Myocyte (in vitro differentiated cells): ENCODE data around the gene TMEM203. TPM values are rescaled to one million over a fixed set of nuclear protein-coding genes. Genes with fewer than 3 reads are reported as not detected.

Source experiments
- DNase-seq: peaks from one replicate; pipeline ENCODE4 v3.0.0-alpha.2; 2012; ENCODE audit warnings: low read depth
- total RNA-seq: library from RNA; depleted of rRNA; stranded (reverse); fragments of >200 nt; gene quantifications from 2 replicates; pipeline ENCODE4 v1.2.3, GENCODE V29; 2014

The TMEM203 gene
- total RNA-seq, 1 donor from 2014 or later, result 48.4 TPM

DNA sequence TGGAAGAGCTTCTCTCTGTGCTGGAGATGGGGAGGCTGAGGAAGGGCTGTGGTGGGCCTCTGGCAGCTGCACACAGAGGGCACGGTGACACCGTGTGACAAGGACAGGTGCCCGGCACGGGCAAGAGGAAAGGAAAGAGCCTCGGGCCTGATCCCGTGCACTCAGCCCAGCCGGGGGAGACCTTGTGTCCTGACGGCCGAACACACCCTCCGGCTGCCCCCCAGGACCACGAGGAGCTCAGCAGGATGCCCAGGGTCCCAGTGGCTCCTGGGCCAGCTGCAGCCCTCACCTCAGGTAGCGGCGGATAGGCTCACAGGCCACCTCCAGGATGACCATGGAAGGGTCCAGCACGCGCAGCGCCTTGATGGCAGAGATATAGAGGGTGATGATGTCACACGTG lies 22.6 kb downstream of the TMEM203 start:
- DNase-seq, result no peak

DNA sequence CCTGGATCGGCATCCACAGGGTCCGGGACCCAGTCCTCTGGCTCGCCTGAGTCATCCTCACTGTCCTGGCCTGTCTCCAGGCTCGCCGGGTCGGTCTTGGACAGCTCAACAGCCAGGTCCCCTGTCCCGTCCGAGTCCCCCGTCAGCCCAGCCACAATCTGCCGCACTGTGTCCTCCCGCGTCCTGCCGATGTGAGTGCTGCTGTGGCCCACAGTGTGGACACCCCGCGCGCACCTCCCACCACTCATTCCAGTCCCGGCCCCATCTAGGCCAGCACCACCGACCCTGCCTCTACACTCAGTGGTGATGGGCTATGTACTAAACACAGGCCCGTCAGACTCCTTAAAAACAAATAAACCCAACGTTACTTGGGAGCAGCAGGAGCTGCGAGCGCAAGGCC lies 23.8 kb downstream of the TMEM203 start:
- DNase-seq, result no peak

DNA sequence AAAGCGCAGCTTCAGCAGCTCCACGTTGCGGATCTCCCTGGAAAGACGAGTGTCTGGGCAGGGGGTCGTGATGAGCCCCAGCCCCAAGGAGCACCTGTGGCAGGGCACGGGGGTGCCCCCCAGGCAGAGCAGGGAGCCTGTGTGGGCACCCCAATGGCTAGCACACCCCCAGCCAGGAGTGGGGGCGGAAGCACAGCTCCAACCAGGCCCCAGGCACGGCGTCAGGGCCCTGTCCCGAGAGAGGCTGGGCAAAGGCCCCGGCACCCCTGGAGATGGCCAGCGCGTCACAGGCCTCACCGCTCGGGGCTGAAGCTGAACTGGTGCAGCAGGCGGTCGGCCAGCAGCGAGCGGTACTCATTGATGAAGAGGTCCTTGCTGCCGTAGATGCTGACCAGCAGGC lies 25.0 kb downstream of the TMEM203 start:
- DNase-seq, result no peak

GRCh38 chr9:137179761-137180160 lies 25.7 kb downstream of the TMEM203 start:
- no peak for DNase-seq

- no peak for DNase-seq
Measured at GRCh38 chr9:137178939-137179630, 26.4 kb downstream of the TMEM203 start.

GRCh38 chr9:137178201-137178938 lies 27.1 kb downstream of the TMEM203 start:
- DNase-seq, result no peak

DNA sequence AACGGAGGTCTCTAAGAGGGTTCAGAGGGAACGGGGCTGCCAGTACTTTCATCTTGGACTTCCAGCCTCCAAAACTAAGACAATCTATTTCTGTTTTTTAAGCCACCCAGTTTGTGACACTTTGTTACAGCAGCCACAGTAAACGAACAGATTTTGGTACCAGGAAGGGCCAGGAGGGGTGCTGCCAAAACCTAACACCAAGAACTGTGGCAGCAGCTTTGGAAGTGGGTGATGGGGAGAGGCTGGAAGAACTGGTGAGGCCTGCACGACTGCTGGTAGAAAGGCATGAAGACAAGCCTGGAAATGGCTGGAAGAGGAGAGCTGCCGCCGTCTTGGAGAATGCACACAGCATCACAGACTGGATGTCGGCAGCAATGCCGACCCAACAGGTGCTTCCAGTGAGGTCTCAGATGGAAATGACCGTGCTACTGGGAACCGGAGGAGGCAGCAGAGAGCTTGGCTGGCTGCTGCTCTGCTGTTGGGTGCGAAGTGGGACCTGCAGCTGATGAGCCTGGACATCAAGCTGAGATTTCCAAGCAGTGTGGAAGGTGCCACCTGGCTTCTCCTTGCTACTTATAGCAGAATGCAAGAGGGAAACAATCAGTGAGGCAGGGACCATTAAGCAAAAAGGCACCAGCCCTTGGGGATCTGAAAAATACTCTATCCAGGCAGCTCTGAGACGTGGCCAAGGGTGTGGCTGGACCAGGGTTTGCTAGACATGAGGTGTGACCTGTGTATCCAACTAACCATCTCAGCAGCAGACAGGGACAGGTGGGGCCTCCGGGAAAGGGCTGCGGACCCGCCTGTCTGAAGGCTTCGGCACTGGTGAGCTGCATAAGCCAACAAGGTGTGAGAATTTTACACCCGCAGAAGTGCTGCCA lies 28.9 kb downstream of the TMEM203 start:
- peak; percentile 66 for DNase-seq

GRCh38 chr9:137175345-137175961 lies 30.0 kb downstream of the TMEM203 start:
- DNase-seq, result no peak

- no peak for DNase-seq
Measured at GRCh38 chr9:137174722-137175293, 30.6 kb downstream of the TMEM203 start.

- no peak for DNase-seq
Measured at GRCh38 chr9:137173796-137174664, 31.4 kb downstream of the TMEM203 start.

DNA sequence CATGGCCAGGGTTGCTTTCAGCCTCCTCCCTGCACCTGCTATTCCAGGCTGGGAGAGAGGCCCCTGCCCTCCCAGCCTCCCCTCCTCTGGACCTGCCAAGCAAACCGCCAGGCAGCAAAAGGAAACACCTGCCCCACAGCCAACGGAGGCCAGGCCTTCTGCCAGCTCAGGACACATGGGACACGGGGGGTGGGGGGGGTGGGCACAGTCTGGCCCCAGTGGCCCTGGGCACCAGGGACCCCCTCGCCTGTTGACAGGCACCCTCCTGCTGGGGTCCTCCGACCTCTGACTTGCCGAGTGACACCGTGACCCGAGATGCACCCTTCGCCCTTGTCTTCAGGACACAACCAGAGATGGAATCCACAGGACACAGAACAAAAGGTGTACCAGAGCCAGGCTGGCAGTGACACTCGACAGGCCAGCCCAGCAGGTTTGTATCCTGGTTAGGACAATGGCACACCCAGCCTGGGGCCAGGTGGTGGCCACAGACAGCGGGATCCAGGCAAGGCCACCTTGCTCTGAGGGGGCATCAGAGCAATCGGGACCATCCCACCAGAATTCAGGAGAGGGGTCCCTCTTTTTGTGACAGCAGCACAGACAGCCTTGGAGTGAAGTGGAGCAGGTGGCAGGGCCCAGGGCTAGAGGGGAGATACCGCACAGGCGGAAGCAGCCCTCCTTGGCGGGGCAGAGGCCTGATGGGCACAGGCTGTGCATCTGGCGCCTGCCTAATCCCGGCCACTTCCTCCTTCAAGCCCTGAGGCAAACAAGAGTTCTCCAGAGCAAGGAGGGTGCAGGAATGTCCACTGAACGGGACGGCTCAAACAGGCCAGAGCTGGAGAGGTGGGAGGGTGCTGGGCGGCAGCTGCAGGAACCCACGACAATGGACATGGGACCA lies 32.3 kb downstream of the TMEM203 start:
- peak; percentile 28 for DNase-seq

DNA sequence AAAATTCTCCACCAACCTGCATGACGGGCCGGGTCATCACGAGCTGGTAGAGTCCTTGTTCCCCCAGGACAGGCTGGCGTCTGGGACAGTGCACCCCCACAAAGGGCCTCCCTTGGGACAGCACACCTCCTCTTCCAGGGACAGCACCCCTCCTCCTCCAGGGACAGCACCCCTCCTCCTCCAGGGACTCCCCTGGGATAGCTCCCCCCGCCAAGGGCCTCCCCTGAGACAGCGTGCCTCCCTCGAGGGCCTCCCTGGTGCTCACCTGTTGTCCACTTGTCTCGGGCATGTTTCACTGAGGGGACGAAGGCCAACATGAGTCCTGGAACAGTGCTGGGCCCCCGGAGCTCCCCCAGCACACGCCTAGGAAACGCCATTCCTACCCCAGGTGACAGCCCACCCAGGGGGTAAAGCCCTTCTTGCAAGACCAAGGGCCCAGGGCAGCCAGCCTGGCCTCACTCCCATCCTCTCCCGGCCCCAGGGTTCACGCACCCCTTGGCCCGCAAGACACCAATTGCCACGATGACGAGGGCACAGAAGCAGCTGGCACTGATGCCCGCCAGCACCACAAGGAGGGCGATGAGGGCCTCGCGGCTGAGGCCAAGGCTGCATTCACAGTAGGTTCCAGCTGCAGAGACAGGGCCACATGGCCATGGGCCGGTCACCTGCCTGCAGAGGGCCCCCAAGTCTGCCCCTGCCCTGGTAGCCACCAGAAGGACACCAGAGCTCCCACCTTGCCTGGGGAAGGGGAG lies 34.1 kb downstream of the TMEM203 start:
- peak; percentile 47 for DNase-seq

DNA sequence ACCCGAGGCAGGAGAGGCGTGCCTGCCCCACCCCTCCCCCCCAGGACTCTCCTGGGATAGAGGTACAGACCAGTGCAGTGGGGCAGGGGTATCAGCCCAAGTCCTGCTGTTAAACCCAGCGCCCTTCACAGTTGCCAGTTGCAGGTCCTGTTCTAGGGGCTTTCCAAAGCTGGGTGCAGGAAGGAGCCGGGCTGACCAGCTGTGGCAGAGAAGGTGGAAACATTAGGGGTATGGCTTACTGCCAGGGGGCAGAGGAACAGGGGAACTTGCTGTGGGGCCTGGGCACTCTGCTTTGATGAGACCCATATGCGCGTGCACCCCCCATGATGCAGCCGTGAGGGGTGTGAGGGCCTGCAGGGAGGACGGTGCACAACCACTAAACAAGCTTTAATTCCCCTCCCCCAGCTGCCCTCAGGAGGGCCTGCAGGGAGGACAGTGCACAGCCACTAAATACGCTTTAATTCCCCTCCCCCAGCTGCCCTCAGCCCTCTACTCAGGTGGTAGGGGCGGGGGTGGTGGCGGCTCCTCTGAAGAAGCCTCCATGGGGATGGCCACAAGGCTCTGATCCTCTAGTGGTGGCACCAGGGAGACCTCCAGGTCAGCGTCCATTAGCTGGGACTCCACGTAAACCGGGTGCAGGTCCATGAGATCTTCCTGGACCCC lies 34.8 kb downstream of the TMEM203 start:
- DNase-seq, result no peak

DNA sequence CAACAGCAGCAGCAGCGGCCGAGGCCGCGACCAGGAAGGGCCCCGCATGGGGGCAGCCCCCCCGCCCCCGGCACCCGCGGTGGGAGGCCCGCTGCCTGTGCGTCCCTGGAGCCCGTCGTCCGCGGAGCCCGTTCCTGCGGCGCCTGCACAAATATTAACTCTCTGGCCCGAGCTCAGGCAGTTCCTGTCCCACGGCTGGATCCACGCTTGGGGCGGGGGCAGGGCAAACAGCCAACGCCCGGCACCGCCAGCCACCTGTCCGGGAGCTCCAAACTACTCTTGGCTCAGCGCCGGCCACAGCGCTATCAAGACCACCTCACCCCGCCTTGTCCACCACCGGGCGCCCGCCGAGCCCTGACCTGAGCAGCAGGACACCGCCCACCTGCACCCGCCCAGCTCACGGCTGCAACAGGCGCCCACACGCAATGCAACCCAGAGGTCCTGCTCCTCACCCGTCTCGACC lies 35.5 kb downstream of the TMEM203 start, which contains the start of gene LRRC26:
Gene LRRC26 (minus strand): TSS at position 156 of the 463 bp plus-strand sequence. CDS start 108 bp downstream, at position 48.
- no peak for DNase-seq

DNA sequence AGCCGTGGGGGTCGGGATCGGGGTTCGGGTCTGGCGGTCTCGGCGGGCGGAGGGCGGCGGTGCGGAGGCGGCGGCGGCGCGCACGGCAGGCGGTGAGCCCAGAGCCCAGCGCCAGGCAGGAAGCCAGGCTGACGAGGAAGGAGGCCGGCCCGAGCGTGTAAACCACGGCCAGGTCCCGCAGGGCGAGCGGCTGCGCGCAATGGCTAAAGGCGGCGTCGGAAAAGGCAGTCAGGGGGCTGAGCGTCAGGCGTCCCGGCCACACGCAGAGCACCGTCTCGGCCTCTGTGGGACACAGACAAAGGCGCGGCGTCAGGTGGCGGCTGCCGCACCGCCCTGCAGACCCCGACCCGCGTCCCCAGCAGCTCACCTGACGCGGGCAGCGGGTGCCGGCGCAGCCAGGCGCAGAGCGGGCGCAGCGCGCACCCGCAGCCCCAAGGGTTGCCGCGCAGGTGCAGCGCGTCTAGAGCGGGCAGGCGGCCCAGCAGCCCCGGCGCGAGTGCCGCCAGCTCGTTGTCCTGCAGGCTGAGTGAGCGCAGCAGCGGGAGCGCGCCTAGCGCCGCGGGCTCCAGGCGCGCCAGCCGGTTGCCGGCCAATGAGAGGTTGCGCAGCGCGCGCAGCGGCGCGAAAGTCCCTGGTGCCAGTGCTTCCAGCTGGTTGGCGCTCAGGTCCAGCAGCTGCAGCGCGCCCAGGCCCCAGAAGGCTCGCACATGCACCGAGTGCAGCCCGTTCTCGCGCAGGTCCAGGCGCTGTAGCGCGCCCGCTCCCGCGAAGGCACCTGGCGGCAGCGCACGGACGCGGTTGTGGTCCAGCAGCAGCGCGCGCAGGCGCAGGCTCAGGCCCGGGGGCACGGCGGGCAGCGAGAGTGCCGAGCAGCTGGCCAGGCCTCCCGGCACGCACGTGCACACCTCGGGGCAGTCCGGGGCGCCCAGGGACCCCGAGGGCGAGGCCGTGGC lies 36.3 kb downstream of the TMEM203 start:
- DNase-seq, result no peak

- DNase-seq, result no peak
Measured at GRCh38 chr9:137168573-137168903, 36.9 kb downstream of the TMEM203 start.
